ENCODE results near the gene LRFN5. TPM values are rescaled to one million over a fixed set of nuclear protein-coding genes. Genes with fewer than 3 reads are reported as not detected.

LRFN5 gene
- total RNA-seq, 1 experiment from 2014 or later: 1.3 TPM

DNA sequence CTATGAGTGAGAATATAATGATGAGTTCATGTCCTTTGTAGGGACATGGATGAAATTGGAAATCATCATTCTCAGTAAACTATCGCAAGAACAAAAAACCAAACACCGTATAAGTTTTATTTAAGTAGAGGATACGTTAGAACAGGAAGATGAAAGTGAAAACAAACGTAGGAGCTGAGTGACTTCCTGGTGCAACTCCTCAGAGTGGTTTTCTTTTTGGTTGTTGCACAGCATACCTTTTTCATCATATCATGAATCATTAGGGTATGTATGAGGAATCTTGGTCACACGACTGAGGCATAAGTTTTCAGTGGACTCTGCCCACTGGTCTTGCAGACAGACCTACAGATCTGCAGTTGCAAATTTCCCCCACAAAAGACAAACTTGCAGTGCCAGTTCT is 199.0 kb downstream of the LRFN5 start:
- no peaks in the 10 kb centered on the region for H3K4me1 Mint-ChIP-seq
- H3K27ac Mint-ChIP-seq: no peak overlapping the region

More for the DNA sequence above, 199.0 kb downstream of the LRFN5 start:
- no peak overlapping the region for H3K27ac ChIP-seq (ENCODE audit: insufficient read length, low read depth, low read length)
- no peak overlapping the region for H4K8ac ChIP-seq (replicated peaks; ENCODE audit: insufficient read length, low read depth, low read length)
- WGBS (ENCODE audit: extremely low coverage, insufficient read length, low lambda C conversion rate): no CpG with 5 or more reads among the region's 5 CpGs
- H3K23ac ChIP-seq (ENCODE audit: insufficient read length, low read depth, low read length): no peak overlapping the region
- peaks cover 0 to 2% (median 0%) of the 10 kb centered on the region in 3 experiments; a peak in 1 of 7 replicates for H3K36me3 Mint-ChIP-seq (ENCODE audit: insufficient read depth in 1 of 3, low read depth in 3 of 3)
- no peaks in the 10 kb centered on the region for H3K4me1 ChIP-seq (ENCODE audit: insufficient read depth, low read length)
- H3K79me1 ChIP-seq (ENCODE audit: insufficient read depth, low read depth, low read length, poor library complexity, severe bottlenecking): no peaks in the 10 kb centered on the region
- no peak overlapping the region for H3K4ac ChIP-seq (ENCODE audit: low read depth, low read length)
- no peaks in the 10 kb centered on the region for H3K9me3 ChIP-seq (ENCODE audit: control insufficient read depth, low read depth, low read length)
- H2AK5ac ChIP-seq (ENCODE audit: insufficient read length, low read length): no peak overlapping the region
- H4K5ac ChIP-seq (ENCODE audit: insufficient read length, low read depth, low read length): no peak overlapping the region
- DNase-seq: no peak
- no peak overlapping the region for H3K4me2 ChIP-seq (ENCODE audit: insufficient read depth, insufficient read length, low read length)
- no peak overlapping the region for H2BK120ac ChIP-seq (ENCODE audit: low read depth, low read length, poor library complexity, severe bottlenecking)
- no peak overlapping the region for H2BK5ac ChIP-seq (ENCODE audit: insufficient read length, low read length)
- H2BK12ac ChIP-seq (ENCODE audit: insufficient read length, low read depth, low read length): no peak overlapping the region
- no peak overlapping the region for H3K9ac ChIP-seq (ENCODE audit: extremely low read depth, insufficient read length, low read length)
- H3T11ph ChIP-seq (ENCODE audit: low read length): no peak overlapping the region
- no peaks in the 10 kb centered on the region for H3K27me3 ChIP-seq (ENCODE audit: insufficient read depth, low read length)
- TF ChIP-seq, protein P1, sequence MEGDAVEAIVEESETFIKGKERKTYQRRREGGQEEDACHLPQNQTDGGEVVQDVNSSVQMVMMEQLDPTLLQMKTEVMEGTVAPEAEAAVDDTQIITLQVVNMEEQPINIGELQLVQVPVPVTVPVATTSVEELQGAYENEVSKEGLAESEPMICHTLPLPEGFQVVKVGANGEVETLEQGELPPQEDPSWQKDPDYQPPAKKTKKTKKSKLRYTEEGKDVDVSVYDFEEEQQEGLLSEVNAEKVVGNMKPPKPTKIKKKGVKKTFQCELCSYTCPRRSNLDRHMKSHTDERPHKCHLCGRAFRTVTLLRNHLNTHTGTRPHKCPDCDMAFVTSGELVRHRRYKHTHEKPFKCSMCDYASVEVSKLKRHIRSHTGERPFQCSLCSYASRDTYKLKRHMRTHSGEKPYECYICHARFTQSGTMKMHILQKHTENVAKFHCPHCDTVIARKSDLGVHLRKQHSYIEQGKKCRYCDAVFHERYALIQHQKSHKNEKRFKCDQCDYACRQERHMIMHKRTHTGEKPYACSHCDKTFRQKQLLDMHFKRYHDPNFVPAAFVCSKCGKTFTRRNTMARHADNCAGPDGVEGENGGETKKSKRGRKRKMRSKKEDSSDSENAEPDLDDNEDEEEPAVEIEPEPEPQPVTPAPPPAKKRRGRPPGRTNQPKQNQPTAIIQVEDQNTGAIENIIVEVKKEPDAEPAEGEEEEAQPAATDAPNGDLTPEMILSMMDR (conservative IDR thresholded peaks at IDR 0.05): no peak
- H3K23me2 ChIP-seq (ENCODE audit: insufficient read length, low read depth, low read length, poor library complexity, severe bottlenecking): no peaks in the 10 kb centered on the region
- no peak overlapping the region for H2BK15ac ChIP-seq (ENCODE audit: low read depth, low read length)
- H3K18ac ChIP-seq (ENCODE audit: insufficient read length, low read depth, low read length): no peak overlapping the region
- H3K56ac ChIP-seq (ENCODE audit: insufficient read length, low read depth, low read length): no peak overlapping the region
- no peaks in the 10 kb centered on the region for H3K27me3 Mint-ChIP-seq (ENCODE audit: low read depth)
- H3K4me3 Mint-ChIP-seq: no peak overlapping the region
- no peak overlapping the region for H2BK20ac ChIP-seq (ENCODE audit: low read depth, low read length, poor library complexity, severe bottlenecking)
- no peaks in the 10 kb centered on the region for H3K79me2 ChIP-seq (ENCODE audit: insufficient read depth, low read length)
- no peak overlapping the region for H4K91ac ChIP-seq (ENCODE audit: insufficient read length, low read depth, low read length)
- no peaks in the 10 kb centered on the region for H4K20me1 ChIP-seq (ENCODE audit: control insufficient read depth, insufficient read depth, insufficient read length)
- no peak overlapping the region for H2AFZ ChIP-seq (ENCODE audit: low read length)
- peaks cover 4 to 8% of the 10 kb centered on the region in 2 experiments; a peak in 4 of 5 replicates for H3K9me3 Mint-ChIP-seq
- H3K14ac ChIP-seq (ENCODE audit: insufficient read depth, low read length): no peak overlapping the region
